Activated CD8-positive, alpha-beta memory T cell treated with anti-CD3 and anti-CD28 coated beads, Interleukin-2, amount 50 U/mL, for 24 hours (primary cell): ENCODE results near the gene ACAA1.
A peak's percentile ranks its signal among the peaks of the same experiment; 100 is the strongest.

Experiments used
- DNase-seq: peaks from one replicate; pipeline ENCODE4 v3.0.0-alpha.2; 2020; ENCODE audit errors: extremely low read depth

The ACAA1 gene

GRCh38 chr3:38154033-38154494 lies 17.1 kb upstream of the ACAA1 start:
- DNase-seq: no peak

GRCh38 chr3:38153221-38153620 lies 16.3 kb upstream of the ACAA1 start:
- DNase-seq: no peak

GRCh38 chr3:38152609-38153008 lies 15.7 kb upstream of the ACAA1 start:
- DNase-seq: no peak

GRCh38 chr3:38151667-38152265 lies 14.8 kb upstream of the ACAA1 start:
- DNase-seq: no peak

GRCh38 chr3:38150780-38151528 lies 14.0 kb upstream of the ACAA1 start:
- no peak for DNase-seq

- no peak for DNase-seq
Measured at GRCh38 chr3:38149708-38150107, 12.8 kb upstream of the ACAA1 start.

GRCh38 chr3:38148311-38148882 lies 11.5 kb upstream of the ACAA1 start:
- DNase-seq: no peak

GRCh38 chr3:38147421-38147820 lies 10.5 kb upstream of the ACAA1 start:
- no peak for DNase-seq

- no peak for DNase-seq
Measured at GRCh38 chr3:38146504-38146903, 9.6 kb upstream of the ACAA1 start.

GRCh38 chr3:38143511-38143910 lies 6.6 kb upstream of the ACAA1 start:
- no peak for DNase-seq

GRCh38 chr3:38142959-38143358 lies 6.0 kb upstream of the ACAA1 start:
- no peak for DNase-seq

- no peak for DNase-seq
Measured at GRCh38 chr3:38141952-38142273, 5.0 kb upstream of the ACAA1 start.

- no peak for DNase-seq
Measured at GRCh38 chr3:38141173-38141951, 4.4 kb upstream of the ACAA1 start.

- no peak for DNase-seq
Measured at GRCh38 chr3:38140326-38141172, 3.6 kb upstream of the ACAA1 start.

- no peak for DNase-seq
Measured at GRCh38 chr3:38139652-38140051, 2.7 kb upstream of the ACAA1 start.

GRCh38 chr3:38139191-38139590 lies 2.3 kb upstream of the ACAA1 start:
- no peak for DNase-seq

GRCh38 chr3:38138349-38139190 lies 1.6 kb upstream of the ACAA1 start, which contains the start of gene MYD88:
TSS of gene MYD88 (plus strand) at chr3:38138661. CDS start at chr3:38138701, 40 bp downstream.
- DNase-seq: peak; percentile 68

- DNase-seq: no peak
Measured at GRCh38 chr3:38137615-38138348, 855 bp upstream of the ACAA1 start.

GRCh38 chr3:38136393-38136776 lies 542 bp downstream of the ACAA1 start:
- DNase-seq: no peak
